CD1c-positive myeloid dendritic cell (primary cell): ENCODE results near the gene TFCP2L1.
"Not testable (repeated sequence)": the region's sequence is repeated elsewhere in the genome, so short reads cannot be mapped to it uniquely, and the experiment has no call there.

Experiments used
- DNase-seq: peaks from one replicate; pipeline ENCODE4 v3.0.0-alpha.2; 2016; ENCODE audit errors: extremely low spot score

TFCP2L1 gene

DNA sequence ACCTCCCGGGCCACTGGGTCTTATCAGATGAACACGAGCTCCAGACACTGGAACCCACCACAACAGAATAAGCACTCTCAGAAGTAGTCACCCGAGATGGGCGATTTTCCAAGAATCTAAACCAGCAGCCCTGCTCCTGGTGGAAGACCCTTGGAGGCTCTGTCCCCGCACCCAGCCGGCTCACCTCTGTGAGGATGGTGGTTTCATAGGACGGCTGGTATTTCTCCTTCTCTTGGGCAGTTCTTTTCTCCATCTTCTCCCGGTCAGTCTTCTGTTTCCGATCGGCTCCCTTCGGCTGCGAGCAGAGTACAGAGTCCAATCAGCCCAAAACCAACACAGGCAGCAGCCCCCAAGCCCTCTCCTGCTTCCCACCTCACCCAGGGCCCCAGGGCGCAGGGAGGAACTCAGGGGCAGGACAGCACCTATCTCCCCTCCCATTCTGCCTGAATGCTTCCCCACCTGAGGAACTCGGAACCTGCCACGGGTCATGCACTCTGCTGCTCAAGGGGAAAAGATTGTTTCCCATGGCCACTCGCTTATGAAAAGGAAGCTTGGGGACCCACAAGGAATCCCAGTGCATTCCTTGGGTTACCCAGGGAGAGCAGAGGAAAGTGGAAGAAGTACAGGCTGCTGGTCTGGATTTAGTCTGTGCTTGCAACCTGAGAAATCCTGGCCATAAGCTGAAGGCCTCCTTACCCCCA is 42.7 kb downstream of the TFCP2L1 start:
- DNase-seq: no peak

DNA sequence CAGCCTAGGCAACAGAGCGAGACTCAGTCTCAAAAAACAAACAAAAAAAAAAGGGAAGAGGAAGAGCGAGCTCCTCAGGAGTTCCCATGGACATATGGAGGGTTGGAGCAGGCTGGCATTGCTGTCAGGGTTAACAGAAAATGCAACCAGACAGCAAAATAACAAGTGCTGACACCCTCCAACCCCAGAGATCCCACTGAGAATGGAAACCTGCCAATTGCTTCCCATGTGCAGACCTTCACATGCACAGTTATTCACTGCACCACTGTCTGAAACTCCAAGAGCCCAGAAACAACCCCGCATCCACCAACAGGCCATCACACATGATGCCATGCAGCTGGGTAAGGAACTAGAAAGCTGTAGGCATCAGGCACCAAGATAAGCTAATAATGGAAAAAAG is 43.5 kb downstream of the TFCP2L1 start:
- DNase-seq: no peak

- no peak for DNase-seq
Observed at GRCh38 chr2:121240436-121240835, 44.6 kb downstream of the TFCP2L1 start.

- DNase-seq: no peak
Observed at GRCh38 chr2:121239969-121240368, 45.0 kb downstream of the TFCP2L1 start.

GRCh38 chr2:121239471-121239870 is 45.5 kb downstream of the TFCP2L1 start:
- no peak for DNase-seq

DNA sequence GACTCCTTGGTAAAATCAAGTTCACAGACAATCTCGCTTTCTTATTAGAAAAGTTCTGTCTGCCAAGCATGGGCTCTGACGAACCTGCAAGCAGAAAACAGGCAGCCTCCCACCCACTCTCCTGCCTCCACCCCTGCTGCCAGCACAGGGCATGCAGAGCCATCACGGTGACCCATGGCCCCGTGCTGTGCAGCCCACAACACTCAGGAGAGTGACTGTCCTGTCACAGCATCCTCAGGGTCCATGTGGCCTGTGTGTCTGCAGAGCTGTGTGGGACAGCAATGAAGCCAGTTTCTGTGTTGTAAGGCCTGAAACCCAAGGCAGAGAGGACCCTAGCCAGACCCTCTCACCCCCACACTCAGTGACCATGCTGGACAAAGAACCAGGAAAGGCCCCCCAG is 46.2 kb downstream of the TFCP2L1 start:
- no peak for DNase-seq

GRCh38 chr2:121237980-121238665 is 46.9 kb downstream of the TFCP2L1 start:
- no peak for DNase-seq

- DNase-seq: no peak
Observed at GRCh38 chr2:121237336-121237979, 47.5 kb downstream of the TFCP2L1 start.

DNA sequence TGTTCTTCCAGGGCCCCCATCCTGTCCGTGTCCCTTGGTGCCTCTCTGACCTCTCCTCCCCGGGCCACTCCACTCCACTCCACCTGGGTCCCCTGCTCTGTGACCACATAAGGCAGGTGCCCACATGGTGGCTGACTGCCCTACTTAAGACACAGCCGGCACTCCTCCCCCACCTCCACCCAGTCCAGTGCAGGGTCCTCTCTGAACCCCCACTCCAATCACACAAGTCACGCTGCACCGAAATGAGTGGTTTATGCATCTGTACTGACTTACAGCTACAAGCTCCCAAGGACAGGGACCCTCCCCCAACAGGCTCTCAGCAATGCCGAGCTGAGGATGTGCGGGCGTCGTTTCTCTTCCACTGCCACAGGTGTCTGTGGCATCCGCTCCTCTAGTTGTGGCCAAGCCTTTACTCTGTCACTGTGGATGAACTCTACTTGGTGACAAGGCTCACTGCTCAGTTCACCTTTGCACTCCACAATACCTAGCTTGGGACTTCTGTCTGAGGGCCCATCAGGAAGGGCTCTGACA is 48.3 kb downstream of the TFCP2L1 start:
- no peak for DNase-seq

DNA sequence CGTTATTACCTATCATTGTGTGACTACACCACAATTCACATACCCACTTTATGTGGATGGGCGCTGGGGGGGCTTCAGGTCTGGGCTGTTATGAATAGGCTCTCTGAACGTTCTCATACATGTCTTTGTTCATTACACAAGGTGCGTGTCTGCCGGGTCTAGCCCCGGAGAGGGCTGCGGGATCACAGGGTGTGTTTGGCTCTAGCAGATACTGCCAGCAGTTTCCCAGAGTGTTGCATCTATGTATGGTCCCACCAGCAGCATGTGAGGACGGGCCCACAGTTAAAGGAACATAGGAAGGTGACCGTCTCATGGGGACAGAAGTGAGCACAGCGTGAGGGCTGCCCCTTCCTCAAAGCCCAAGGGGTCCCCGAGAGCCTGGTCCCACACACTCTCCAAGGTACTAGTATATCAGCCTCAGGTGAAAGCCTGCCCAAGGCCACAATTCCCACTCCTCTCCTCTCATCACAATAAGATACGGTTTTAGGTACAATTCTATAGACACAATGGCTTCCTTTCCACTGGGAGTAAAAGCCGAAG is 48.8 kb downstream of the TFCP2L1 start:
- no peak for DNase-seq

GRCh38 chr2:121235542-121235941 is 49.5 kb downstream of the TFCP2L1 start:
- DNase-seq: no peak

- DNase-seq: no peak
Observed at GRCh38 chr2:121234791-121235190, 50.2 kb downstream of the TFCP2L1 start.

GRCh38 chr2:121234144-121234543 is 50.9 kb downstream of the TFCP2L1 start:
- no peak for DNase-seq

DNA sequence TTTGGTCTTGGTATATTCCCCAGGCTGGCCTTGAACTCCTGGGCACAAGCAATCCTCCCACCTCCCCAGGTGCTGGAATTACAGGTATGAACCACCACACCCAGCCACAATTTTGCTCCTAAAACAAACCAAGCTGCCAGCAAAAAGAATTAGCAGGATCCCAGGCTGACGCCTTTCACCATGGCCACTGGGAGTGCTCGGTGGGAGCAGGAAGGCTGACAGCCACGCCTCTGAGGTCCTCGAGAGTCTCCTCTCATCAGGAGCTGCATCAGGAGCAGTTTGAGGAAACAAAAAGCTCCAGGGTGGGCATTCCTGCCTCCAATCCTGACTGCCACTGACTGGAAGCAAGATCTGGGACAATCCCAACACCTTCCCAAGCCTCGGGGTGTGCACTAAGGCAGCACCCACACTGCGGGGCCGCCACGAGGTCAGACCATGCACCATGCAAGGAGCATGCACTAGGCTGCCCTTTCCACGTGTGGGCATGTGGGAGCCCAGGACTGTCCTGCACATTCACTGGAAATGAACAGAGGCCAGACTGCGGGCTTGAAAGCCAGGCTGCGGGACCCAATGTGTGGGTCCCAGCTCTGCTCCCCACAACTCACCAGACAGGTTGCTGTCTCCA is 51.4 kb downstream of the TFCP2L1 start:
- no peak for DNase-seq

DNA sequence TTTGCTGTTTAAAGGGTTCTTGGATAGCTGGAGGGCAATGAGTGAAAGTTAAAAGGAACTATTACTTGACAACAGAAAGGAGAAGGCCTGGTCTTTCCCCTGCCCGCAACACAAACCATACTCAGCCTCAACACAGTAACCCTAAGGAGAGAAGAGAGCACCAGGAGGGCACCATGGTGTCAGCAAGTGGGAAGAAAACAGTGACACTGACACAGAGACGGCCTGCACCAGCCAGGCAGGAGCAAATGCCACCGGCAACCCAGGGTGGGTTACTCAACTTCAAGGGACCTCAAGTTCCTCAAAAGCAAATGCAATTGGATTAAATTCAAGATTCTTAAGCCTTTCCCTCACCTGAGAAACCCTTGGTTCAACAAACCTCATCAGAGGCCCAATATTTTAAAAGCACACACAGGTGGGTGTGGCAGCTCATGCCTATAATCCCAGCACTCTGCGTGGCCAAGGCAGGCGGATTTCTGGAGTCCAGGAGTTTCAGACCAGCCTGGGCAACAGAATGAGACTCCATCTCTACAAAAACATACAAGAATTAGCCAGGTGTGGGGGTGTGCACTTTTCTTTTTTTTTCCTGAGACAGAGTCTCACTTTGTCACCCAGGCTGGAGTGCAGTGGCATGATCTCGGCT is 52.3 kb downstream of the TFCP2L1 start:
- DNase-seq: no peak

GRCh38 chr2:121231385-121232000 is 53.5 kb downstream of the TFCP2L1 start:
- no peak for DNase-seq

DNA sequence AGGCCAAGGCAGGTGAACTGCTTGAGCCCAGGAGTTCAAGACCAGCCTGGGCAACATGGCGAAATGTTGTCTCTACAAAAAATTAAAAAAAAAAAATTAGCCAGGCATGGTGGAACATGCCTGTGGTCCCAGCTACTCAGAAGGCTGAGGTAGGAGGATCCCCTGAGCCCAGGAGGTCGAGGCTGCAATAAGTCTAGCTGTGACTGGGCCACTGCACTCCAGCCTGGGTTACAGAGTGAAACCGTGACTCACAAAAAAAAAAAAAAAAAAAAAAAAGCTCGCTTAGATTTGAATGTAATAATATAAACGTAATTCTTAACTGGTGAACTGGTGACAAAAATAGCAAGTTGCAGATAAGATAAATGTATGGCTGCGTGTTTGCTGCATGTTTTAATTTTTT is 56.5 kb downstream of the TFCP2L1 start:
- no peak for DNase-seq

DNA sequence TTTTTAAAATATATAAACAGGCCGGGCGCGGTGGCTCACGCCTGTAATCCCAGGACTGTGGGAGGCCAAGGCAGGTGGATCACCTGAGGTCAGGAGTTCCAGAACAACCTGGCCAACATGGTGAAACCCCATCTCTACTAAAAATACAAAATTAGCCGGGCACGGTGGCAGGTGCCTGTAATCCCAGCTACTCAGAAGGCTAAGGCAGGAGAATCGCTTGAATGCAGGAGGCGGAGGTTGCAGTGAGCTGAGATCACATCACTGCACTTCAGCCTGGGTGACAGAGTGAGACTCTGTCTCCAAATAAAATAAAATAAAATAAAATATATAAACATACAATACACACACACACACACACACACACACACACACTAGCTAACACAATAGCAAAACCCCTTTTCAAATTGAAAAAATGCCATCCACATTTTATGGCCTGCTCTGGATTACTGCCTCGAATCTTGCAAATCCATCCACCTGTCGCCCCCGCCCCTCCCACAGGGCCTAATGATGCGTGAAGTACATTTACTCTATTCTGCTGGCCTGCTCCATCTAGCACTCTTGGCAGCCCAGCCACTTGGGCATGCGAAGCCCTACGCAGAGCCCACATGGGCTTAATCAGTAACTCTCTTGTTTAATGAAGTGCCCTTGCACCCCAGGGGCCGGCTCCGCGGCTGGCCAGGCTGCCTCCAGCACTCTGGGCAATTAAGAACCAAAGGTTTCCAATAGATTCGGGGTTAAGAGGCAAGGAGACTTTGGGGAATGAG is 57.4 kb downstream of the TFCP2L1 start:
- not testable (repeated sequence) for DNase-seq

DNA sequence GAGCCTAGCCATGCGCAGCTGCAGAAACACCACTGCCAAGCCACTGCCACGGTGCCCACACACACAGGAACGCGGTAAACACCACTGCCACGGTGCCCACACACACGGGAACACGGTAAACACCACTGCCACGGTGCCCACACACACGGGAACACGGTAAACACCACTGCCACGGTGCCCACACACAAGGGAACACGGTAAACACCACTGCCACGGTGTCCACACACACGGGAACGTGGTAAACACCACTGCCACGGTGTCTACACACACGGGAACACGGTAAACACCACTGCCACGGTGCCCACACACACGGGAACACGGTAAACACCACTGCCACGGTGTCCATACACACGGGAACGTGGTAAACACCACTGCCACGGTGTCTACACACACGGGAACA is 59.3 kb downstream of the TFCP2L1 start:
- not testable (repeated sequence) for DNase-seq

DNA sequence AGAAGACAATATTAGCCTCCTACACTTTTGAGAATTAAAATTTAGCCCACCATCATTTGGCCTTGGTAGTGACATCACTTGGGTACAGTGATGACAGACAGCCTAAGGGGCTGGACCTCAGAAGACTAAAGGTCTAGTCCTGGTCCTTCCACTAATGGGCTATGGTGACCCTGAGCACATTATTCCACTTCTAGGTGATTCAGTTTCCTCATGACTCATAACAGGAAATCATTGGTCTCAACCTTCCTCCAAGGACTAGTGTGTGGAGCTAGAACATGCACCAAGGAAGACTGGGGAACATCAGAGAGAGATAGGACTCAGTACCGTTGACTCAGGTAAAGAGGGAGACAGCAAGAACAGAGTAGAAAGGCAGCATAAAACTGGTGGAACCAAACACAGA is 64.0 kb downstream of the TFCP2L1 start:
- DNase-seq: no peak
